HG02981 (cell line): ENCODE data around the gene CD8B.
"Not testable (repeated sequence)": the region's sequence is repeated elsewhere in the genome, so short reads cannot be mapped to it uniquely, and the experiment has no call there.

ENCODE experiments used
- ATAC-seq: cut with Tn5 transposase; IDR thresholded peaks from one replicate; pipeline ENCODE4 v1.9.1; 2021; ENCODE audit warnings: mild to moderate bottlenecking, moderate library complexity; ENCODE audit not compliant: unreplicated experiment

The CD8B gene

DNA sequence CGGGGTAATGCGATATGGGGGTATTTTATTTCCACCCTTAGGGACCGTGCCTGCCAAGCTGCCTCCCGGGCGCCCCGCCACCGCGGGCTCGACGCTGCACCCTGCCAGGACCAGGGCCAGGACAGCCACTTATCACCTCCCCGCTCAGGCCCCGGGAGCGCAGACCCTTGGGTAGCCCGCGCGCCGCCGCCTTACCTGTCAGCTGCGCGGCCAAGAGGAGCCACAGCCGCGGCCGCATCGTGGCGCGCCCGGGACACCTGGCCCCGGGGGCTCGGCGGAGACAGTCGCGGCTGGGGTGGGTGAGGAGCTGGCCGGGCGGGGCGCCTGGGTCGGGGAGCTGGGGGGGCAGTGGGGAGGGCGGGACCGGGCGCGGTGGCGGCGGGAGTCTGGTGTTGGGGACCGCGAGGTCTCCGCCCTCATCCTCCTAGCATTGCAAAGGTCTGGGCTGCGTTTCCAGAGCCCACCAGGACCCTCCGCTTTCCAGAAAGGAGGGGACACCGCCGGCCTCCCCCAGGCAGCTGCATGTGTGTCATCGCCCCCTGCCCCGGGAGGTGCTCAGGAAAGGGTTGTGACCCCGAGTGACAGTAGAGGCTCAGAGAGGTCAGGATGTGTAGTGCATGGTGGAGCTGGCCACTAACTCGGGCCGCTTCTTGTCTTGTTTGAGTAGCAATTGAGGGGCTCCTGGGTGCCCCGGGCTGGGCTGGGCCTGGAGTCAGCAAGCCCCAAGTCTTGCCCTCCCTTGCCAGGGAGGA is at the start of gene CD8B:
Gene CD8B (minus strand): TSS at position 259 of the 752 bp plus-strand sequence. CDS start 21 bp downstream, at position 238.
- not testable (repeated sequence) for ATAC-seq

DNA sequence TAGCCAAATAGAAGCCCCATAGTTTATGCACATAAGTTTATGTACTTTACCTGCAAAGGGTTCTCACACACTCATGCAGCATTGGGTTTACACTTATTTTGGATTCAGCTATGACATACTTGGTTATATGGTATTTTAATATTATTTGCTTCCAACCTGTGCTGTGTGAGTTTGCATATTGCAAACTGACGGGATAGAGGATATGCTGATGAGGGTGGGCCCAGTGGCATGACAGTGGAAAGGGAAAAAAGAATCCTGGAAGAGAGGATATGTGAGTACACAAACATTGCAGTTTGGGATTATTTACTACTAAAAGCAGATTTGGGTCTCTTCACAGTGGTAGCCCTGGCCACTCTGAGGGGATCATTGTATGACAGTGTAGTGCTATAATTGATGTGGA is 44.2 kb upstream of the CD8B start:
- ATAC-seq = not testable (repeated sequence)

DNA sequence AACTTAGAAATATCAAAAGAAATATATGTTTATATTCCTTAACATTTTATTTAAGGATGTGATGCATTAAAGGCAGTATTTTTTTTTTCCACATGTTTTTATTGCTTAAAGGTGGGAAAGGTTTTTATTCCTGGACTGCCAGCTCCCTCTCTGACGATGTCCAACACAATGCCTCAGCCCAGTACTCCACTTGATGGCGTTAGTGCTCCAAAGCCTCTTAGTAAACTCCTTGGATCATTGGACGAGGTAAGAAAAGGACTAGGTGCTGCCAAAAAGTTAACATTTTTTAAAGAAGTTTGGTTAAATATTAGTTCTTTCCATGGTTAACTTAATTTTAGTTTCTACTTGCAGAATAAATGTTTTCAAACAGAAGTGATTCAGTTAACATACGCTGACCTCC is 39.0 kb upstream of the CD8B start:
- ATAC-seq = not testable (repeated sequence)

DNA sequence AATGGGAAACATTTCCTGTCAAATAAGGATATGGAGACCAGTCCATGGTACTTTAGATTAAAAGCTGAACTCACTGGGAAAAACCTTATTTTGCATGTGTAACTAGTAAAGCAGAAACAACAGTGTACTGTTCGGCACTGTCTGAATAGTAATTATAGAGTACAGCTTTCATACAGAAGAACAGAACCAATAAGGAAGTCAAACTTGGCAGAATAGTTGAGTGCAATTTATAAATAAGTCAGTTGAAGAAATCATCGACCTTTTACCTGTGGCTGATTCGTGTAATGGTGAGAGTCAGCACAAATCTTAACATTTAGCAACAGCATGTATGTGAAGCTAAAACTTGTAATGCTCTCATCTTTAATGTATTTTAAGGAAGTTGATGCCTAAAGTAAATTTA is 24.3 kb upstream of the CD8B start:
- not testable (repeated sequence) for ATAC-seq

DNA sequence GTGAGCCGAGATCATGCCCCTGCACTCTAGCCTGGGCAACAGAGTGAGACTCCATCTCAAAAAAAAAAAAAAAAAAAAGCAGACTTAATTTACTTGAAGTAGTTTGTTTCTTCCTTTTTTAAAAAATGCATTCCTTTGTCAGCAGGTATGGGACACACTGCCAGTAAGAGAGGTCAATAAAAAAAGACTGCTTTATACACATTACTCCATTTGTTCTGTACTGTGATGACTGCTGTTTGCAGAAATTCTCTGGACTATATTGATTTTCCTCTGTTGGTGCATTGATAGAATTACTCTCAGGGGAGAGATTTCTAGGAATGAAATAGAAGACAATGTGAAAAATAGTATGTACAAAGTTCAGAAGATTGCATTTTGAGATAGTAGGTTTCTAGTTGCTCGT is 21.2 kb upstream of the CD8B start:
- ATAC-seq = not testable (repeated sequence)

DNA sequence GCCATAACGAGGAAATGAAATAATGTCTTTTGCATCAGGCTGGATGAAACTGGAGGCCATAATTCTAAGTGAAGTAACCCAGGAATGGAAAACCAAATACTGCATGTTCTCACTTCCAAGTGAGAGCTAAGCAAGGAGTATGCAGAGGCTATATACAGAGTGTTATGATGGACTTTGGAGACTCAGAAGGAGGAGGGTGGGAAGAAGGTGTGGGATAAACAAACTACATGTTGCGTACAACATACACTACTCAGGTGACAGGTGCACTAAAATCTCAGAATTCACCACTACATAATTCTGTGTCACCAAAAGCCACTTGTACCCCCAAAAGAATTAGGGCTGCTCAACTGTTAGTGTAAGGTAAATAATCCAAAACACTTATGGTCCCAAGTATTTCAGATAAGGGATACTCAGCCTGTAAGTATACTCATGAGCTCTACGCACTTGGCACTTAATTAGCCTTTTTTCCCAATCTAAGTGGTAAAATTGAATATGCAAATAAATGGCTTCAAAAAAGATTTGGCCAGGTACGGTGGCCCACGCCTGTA is 20.5 kb upstream of the CD8B start:
- not testable (repeated sequence) for ATAC-seq

DNA sequence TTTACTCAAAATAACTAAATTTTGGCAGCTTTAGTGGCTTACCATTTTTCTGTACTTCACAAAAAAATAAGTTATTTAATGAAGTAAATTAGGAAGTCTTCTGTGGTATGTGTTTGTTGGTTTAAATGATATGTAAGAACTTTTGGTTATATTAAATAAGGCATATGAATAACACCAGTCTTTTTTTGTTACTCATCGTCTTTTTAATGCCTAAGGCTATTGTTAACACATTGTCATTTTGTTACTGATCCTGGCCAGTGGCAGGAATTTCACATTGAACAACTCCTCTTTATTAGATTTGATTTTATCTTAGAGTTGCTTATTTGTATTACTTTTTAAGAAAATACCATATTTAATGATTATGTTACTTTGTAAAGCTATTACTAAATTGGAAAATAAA is 17.3 kb upstream of the CD8B start:
- ATAC-seq = not testable (repeated sequence)

DNA sequence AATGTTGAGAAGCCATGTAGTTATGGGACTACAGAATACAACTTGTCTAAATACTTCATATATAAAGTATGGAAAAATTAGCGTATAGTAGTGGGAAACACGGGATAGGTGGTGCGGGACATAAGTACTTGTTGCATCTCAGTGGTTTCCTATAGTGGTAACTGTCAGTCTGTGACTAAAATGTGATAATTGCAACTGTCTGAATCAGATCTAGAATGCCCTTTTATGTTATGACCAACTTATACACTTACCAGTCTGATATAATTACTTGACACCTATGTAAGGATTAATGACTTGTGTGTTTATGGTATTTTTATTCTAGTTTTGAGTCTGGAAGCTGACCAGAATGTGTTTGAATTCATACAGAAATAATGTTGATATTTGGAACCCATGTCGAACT is 9.3 kb upstream of the CD8B start:
- not testable (repeated sequence) for ATAC-seq

DNA sequence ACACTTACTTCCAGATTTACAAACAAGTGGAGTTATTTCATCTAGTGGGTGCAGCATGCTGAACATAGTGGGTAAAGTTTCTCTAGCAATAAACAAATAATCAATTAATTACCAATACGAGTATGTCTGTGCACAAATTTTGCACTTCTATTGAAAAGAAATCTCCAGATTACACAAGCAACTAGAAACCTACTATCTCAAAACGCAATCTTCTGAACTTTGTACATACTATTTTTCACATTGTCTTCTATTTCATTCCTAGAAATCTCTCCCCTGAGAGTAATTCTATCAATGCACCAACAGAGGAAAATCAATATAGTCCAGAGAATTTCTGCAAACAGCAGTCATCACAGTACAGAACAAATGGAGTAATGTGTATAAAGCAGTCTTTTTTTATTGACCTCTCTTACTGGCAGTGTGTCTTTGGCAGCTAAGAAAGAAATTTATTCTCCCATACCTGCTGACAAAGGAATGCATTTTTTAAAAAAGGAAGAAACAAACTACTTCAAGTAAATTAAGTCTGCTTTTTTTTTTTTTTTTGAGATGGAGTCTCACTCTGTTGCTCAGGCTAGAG is 7.3 kb upstream of the CD8B start:
- ATAC-seq = not testable (repeated sequence)

DNA sequence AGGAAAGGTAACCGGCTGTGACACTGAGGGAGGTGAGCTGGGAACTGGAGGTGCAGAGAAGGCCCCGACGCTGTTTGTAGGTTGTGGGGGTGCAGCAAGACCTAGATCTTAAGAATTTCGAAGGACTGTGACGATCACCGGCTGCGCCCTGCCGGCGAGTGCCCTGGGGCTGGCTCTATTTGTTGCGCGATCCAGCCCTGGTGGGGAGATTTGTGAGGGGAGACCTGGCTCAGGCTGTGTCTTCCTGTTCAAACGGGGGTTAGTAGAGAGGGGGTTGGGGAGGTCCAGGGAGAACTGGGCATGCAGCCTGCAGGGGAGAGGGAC is 656 bp upstream of the CD8B start:
- ATAC-seq = not testable (repeated sequence)

DNA sequence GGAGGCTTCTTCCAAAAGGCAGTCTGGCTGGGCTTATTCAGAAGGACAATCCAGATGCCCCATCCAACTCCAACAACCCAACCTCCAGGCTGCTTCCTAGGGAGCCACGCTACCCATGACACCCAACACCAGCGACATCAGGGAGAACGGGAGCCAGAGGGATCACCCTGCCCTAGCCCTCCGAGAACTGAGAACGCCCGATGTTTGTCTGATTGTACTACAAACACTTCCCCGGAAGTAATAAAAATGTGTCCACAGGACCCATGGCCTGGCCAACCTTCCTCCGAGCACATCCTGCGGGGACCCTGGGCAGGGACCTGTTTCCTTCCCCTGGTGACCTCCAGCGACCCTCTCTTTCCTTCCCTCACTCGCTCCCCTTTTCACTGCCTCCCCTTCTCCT is 511 bp downstream of the CD8B start:
- ATAC-seq = not testable (repeated sequence)

DNA sequence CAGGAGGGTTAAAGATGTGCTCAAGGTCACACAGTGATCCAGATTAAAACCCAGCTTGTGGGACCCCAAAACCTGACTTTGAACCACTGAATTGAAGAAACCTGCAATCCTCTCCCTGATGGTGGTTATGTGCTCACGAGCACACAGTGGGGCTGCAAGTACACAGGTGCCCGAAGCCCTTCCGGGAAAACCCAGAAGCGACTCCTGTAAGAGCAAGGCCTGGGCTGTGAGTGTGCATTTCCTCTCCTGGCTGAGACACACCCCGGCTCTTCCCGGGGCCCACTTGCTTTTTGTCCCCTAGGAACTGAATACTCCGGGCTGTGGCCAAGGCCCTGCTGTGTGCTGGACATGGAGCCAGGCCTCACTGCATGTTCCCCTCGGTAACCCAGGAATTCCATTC is 1.1 kb downstream of the CD8B start:
- not testable (repeated sequence) for ATAC-seq

DNA sequence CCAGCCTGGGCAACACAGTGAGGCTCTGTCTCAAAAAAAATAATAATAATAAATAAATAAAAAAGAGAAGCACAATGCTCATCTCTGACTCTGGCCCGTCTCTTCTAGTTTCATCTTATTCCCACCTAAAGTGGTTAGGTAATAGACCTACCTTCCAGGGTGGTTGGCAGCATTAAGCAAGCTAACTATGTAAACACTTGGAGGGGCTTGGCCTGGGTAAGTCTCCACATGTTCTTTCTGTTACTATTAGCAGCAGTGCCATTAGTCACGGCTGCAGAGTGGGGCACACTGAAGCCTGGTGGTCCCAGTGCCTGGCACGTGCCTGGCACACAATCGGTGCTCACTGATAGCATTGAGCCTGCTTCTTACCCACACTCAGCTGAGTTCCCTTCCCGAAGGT is 4.0 kb downstream of the CD8B start:
- ATAC-seq = not testable (repeated sequence)

DNA sequence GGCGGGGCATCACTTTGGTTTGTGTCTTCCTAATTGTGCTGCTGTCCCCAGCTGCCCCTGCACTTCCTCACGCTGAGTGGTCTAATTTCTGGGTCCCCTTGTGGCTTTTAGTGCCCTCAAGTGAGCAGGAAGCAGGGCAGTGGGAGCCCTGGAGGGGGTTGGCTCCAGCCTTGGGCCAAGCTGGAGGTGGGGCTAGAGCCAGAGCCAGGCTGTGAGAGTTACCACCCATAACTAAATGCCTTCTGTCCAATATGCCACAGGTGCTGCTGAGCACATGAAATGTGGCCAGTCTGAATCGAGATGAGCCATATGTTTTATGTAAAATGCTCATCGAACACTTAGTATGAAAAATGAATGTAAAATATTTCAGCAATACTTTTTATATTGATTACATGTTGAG is 5.2 kb downstream of the CD8B start:
- not testable (repeated sequence) for ATAC-seq

DNA sequence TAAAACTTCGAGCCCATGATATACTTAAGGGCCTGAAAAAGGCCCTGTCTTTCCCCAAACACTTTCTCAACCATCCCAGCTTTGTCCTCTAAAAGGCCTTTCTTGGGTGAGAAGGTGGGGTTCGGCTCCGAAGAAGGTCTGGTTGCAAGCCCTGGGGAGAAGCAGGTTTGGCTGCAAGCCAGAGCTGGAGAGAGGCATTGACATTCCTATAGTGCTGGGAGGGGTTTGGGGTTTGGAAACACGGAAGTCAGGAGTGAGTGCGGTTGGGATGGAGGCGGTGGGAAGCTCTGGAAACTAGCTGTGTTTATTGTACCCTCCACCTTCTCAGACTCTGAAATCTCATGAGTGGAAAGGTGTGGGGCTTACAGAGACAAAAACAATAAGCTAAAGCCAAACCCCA is 5.7 kb downstream of the CD8B start:
- not testable (repeated sequence) for ATAC-seq

DNA sequence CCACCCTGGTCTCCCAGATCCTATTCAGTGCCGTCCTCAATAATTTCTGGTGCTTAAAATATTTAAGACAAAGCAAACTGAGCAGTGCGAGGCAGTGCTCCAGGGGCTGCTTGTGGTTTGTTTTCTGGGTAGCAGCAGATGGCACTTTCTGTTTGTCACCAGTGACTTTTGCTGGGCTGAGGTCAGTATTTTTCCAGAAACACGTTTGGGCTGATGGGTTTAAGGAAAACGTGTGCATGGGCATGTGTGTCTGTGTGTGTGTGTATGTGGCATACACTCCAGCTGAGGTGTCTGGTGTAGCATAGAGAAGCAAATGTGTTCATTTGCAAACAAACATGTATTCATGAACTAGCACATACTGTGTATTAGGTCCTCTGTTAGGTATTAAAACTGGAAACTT is 10.1 kb downstream of the CD8B start:
- not testable (repeated sequence) for ATAC-seq

DNA sequence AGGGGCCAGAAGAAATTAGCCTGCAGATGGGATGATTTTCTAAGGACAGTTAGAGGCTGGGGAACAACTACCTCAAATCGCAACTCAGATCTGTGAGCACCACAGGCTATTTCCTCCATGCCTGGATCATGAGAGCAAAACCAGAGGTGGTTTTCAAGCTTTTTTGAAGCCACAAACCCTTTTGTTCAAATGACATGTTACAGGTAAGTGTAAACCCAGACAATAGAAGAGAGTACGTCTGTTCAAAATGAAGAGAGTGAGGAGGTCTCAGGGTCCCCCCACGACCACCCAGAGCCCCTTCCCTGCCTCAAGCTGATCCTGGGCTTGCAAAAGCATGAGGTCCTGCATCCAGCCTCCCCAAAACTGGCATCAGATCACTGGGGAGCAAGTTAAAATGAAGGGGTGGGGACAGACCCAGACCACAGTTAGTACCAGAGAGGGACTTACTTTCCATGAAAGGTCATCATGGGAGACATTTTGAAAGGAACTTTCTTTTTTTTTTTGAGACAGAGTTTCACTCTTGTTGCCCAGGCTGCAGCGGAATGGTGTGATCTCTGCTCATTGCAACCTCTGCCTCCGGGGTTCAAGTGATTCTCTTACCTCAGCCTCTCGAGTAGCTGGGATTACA is 19.0 kb downstream of the CD8B start:
- ATAC-seq = not testable (repeated sequence)

DNA sequence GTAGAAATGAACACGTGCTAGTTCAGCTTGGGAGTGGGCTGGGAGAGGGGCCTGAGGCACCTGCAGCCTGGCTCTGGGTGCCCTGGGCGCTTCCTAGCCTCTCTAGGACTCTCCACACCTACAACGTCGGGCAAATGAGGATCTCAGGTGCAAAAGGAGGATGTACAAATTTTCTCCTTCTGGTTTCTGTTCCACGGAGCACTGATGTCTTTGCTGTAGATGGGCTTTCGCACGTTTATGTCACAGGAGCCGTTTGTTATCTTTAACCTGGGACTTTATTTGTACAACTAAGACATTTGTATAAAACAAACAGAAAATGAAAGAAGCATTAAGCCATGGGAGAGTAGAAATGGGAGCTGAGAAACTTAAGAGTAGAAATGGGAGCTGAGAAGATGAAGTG is 20.4 kb downstream of the CD8B start:
- not testable (repeated sequence) for ATAC-seq

DNA sequence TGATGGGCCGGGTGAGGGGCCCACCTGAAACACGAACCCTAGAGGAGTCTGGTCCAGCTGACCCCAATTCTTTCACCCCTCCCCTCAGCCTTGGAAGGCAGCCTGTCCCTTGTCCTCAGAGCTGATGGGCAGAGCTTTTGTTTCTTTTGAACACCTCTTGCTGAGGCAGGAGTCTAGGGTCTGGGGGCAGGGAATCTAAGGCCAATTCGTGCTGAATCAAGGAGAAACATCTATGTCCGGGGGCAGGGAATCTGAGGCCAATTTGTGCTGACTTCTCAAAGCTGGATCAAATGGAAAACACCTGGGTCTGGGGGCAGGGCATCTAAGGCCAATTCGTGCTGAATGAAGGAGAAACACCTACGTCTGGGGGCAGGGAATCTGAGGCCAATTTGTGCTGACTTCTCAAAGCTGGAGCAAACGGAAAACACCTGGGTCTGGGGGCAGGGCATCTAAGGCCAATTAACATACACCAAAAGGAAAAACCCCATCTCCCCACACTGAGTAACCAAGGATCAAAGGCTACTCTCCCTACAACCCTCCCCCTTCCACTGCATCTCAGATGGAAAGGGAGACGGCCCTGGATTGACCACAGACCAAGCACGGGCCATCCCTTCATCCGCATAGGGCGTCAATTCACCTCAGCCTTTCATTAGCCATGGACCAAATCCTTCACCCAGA is 21.7 kb downstream of the CD8B start:
- not testable (repeated sequence) for ATAC-seq

DNA sequence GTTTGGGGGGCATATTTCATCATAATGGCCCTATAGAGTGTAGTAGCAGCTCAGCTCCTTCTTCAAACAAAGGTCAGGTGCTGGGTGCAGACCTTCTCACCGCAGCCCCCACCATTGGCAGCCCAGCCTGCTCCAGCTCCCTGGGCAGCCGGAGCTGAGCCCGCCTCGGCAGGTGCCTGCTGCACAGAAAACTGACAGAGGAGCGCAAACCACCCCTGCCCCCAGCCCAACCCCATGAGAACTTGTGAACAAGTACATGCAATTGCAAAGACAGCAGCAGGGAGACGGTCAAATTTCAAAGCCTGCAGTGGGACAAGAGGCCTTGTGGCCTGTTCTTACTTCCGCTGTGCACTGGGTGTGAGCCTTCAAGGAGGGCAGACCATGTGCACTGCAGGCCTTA is 22.2 kb downstream of the CD8B start:
- ATAC-seq = not testable (repeated sequence)

DNA sequence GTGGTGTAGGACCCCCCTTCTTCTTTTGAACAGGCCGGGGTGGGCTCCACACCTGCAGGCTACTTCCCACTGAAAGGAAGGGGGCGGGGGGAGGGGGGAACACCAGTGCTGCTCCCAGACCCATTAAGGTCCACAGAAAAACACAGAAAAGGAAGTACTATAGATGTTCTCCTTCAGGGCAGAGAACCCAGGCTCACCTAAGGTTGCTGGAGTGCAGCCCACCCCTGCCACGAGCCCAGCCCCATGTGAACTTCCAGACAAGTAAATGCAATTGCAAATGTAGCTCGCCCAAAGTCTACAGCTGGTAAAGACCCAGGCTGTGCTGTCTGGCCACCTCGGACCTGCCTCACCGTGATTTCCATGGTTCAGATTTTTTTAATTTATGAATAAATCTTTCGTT is 24.0 kb downstream of the CD8B start:
- ATAC-seq = not testable (repeated sequence)
